Chondrocyte (in vitro differentiated cells): ENCODE data around the gene MAD1L1. TPM values are rescaled to one million over a fixed set of nuclear protein-coding genes. Genes with fewer than 3 reads are reported as not detected.
A peak's percentile ranks its signal among the peaks of the same experiment; 100 is the strongest.

ENCODE experiments used
- DNase-seq: peaks from one replicate; pipeline ENCODE4 v3.0.0; 2021; ENCODE audit warnings: mixed read lengths, low spot score
- H3K27ac Mint-ChIP-seq: one replicate; pipeline ENCODE4 v1.8.0; 2021; ENCODE audit warnings: mild to moderate bottlenecking, moderate library complexity, mixed read lengths; ENCODE audit not compliant: unreplicated experiment
- H3K27me3 Mint-ChIP-seq: 2 replicates; pipeline ENCODE4 v1.8.0; 2021; ENCODE audit warnings: low read depth, mixed read lengths
- H3K36me3 Mint-ChIP-seq: 2 replicates; pipeline ENCODE4 v1.8.0; 2021; ENCODE audit warnings: low read depth, mixed read lengths
- H3K4me1 Mint-ChIP-seq: 2 replicates; pipeline ENCODE4 v1.8.0; 2021; ENCODE audit warnings: low read depth, mild to moderate bottlenecking, mixed read lengths
- H3K4me3 Mint-ChIP-seq: one replicate; pipeline ENCODE4 v1.8.0; 2021; ENCODE audit warnings: mild to moderate bottlenecking, moderate library complexity, mixed read lengths; ENCODE audit not compliant: unreplicated experiment
- H3K9me3 Mint-ChIP-seq: 2 replicates; pipeline ENCODE4 v1.8.0; 2021; ENCODE audit warnings: low read depth, mixed read lengths
- CTCF ChIP-seq: fragments of 200-600 bp; sonication (generic); IDR thresholded peaks from 2 replicates; pipeline ENCODE4 v1.5.0; 2021; ENCODE audit warnings: antibody characterized with exemption, mild to moderate bottlenecking, moderate library complexity
- total RNA-seq: library from RNA; stranded (reverse); gene quantifications from 3 replicates; pipeline ENCODE4 v1.2.1, GENCODE V29; 2021

MAD1L1 gene
- total RNA-seq, 1 donor from 2014 or later, result 22.7 TPM

GRCh38 chr7:2010551-2011265, 222.0 kb downstream of the MAD1L1 start:
- Mint-ChIP-seq H3K4me3 (no peak overlapping the region), H3K4me1 (peaks cover 8% of the 10 kb centered on the region), H3K36me3 (peaks cover 2% of the 10 kb centered on the region), H3K27me3 (no peaks in the 10 kb centered on the region), H3K9me3 (no peaks in the 10 kb centered on the region), H3K27ac (no peak overlapping the region)
- peak; percentile 46 for DNase-seq
- TF ChIP-seq CTCF, result no peak

GRCh38 chr7:2010101-2010500, 222.6 kb downstream of the MAD1L1 start:
- no peak overlapping the region for H3K27ac Mint-ChIP-seq
- H3K4me3 Mint-ChIP-seq, result no peak overlapping the region
- no peaks in the 10 kb centered on the region for H3K27me3 Mint-ChIP-seq
- DNase-seq, result peak; percentile 46
- no peak for TF ChIP-seq CTCF
- H3K36me3 Mint-ChIP-seq, result peaks cover 2% of the 10 kb centered on the region
- H3K9me3 Mint-ChIP-seq, result no peaks in the 10 kb centered on the region
- peaks cover 8% of the 10 kb centered on the region for H3K4me1 Mint-ChIP-seq

GRCh38 chr7:2009541-2010001, 223.2 kb downstream of the MAD1L1 start:
- H3K27me3 Mint-ChIP-seq, result no peaks in the 10 kb centered on the region
- H3K4me1 Mint-ChIP-seq, result peaks cover 8% of the 10 kb centered on the region
- peak; percentile 60 for DNase-seq
- no peak for TF ChIP-seq CTCF
- peaks cover 2% of the 10 kb centered on the region for H3K36me3 Mint-ChIP-seq
- H3K9me3 Mint-ChIP-seq, result no peaks in the 10 kb centered on the region
- H3K4me3 Mint-ChIP-seq, result no peak overlapping the region
- no peak overlapping the region for H3K27ac Mint-ChIP-seq

GRCh38 chr7:2008936-2009540, 223.7 kb downstream of the MAD1L1 start:
- Mint-ChIP-seq H3K4me1 (peaks cover 8% of the 10 kb centered on the region), H3K27me3 (no peaks in the 10 kb centered on the region), H3K9me3 (no peaks in the 10 kb centered on the region), H3K4me3 (no peak overlapping the region), H3K27ac (no peak overlapping the region), H3K36me3 (peaks cover 2% of the 10 kb centered on the region)
- TF ChIP-seq CTCF, result no peak
- DNase-seq, result peak; percentile 78

GRCh38 chr7:2008101-2008935, 224.4 kb downstream of the MAD1L1 start:
- Mint-ChIP-seq H3K27ac (no peak overlapping the region), H3K4me3 (no peak overlapping the region), H3K9me3 (no peaks in the 10 kb centered on the region), H3K36me3 (peaks cover 2% of the 10 kb centered on the region), H3K4me1 (peaks cover 7% of the 10 kb centered on the region), H3K27me3 (no peaks in the 10 kb centered on the region)
- DNase-seq, result peak; percentile 76
- no peak for TF ChIP-seq CTCF
